Activated T-cell treated with anti-CD3 and anti-CD28 coated beads for 4 hours (primary cell): ENCODE measurements around the gene C14orf39.
"Not testable (repeated sequence)": the region's sequence is repeated elsewhere in the genome, so short reads cannot be mapped to it uniquely, and the experiment has no call there.

ENCODE experiments used
- DNase-seq: peaks from one replicate; pipeline ENCODE4 v3.0.0-alpha.2; 2020

C14orf39 gene

GRCh38 chr14:60490270-60490669 is 4.4 kb upstream of the C14orf39 start:
- no peak for DNase-seq

- DNase-seq = no peak
Measured at GRCh38 chr14:60488175-60488574, 2.3 kb upstream of the C14orf39 start.

DNA sequence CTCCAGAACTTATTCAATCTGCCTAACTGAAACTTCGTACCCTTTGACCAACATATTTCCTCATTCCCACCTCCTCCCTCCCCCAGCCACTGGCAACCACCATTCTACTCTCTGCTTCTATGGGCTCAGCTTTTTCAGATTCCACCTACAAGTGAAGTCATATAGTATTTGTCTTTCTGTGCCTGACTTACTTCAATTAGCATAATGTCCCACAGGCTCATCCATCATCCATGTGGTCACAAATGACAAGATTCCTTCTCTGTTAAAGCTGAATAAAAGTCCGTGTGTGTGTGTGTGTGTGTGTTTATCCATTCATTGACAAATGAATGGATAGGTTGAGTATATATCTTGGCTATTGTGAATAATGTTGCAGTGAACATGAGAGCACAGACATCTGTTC is 1.3 kb upstream of the C14orf39 start:
- DNase-seq = no peak

GRCh38 chr14:60485057-60485597 is 736 bp downstream of the C14orf39 start:
- no peak for DNase-seq

GRCh38 chr14:60482743-60483142 is 3.1 kb downstream of the C14orf39 start:
- DNase-seq = no peak

DNA sequence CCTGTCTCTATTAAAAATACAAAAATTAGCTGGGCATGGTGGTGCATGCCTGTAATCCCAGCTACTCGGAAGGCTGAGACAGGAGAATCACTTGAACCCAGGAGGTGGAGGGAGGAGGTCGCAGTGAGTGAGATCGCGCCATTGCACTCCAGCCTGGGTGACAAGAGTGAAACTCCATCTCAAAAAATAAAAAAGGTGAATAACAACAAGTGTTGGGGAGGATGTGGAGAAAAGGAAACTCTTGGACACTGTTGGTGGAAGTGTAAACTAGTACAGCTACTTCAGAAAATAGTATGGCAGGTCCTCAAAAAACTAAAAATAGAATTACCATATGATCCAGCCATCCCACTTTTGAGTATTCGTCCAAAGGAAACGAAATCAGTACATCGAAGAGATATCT is 5.6 kb downstream of the C14orf39 start:
- DNase-seq = not testable (repeated sequence)

DNA sequence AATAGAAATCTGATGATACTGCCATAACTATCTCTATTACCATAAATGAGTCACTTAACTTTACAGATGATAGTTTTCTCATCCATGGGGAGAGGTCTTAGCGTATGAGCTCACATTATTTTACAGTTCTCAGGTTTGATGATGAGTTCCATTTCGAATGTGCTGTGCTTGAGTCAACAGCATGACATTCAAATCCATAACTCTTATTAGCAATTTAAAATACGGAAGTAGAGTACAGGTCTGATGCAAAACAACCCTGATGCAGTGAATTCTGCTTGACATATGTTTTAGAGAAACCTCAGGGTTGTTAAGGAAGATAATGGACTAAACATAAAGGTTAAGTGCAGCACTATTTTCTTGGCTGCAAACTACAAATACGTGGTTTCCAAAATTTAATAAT is 30.0 kb downstream of the C14orf39 start:
- no peak for DNase-seq

DNA sequence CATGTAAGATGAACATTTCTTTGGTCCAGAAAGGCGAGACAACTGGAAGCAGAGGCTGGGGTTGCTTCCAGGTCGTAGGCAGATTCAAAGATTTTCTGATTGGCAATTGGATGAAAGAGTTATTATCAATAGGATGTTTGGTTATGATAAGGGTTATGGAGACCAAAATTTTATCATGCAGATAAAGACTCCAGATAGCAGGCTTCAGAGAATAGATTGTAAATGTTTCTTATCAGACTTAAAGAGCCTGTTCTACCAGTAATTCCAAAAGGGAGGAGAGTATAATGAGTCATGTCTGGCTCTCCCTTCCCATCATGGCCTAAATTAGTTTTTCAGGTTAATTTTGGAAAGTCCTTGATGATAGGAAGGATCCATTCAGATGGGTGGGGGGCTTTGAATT is 55.6 kb downstream of the C14orf39 start:
- DNase-seq = no peak

GRCh38 chr14:60420050-60420449 is 65.8 kb downstream of the C14orf39 start:
- DNase-seq = no peak

DNA sequence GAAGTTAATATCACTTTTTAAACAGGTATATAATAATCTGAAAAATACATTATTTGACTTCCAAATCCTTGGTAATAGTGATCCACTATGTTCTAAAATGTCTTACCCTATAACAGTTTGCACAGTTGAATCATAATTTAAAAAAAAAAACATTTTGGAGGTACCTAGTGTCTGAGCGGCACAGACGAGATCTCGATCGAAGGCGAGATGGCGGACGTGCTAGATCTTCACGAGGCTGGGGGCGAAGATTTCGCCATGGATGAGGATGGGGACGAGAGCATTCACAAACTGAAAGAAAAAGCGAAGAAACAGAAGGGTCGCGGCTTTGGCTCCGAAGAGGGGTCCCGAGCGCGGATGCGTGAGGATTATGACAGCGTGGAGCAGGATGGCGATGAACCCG is 88.3 kb downstream of the C14orf39 start:
- DNase-seq = not testable (repeated sequence)

DNA sequence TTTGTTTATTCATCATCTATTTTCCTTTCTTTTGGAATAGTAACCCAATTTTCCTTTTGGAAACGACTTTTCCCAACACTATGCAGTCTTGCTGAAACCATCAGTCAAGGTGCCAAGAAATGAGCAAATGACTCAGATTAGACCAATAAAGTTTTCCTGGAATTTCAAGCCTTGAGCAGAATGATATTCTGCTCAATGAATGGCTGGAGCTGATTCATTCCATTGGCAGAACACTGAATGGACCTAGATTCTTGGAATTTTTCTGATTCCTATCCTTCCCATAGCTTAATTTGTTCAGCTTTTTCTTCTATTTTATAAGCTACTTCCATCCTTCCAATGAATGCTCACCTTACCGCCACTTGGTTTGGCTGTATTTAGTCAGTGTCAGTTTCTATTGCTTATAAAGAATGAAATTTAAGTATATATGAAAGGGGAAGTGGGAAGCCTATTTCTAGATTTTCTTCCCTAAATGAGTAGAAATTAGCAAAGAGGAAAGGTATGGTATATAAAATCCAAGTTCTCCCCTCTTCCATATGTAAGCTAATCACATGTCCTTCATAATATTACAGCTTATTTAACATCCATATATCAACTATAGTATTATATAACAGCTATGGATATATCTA is 89.0 kb downstream of the C14orf39 start:
- DNase-seq = no peak
